GM12878 (cell line): ENCODE results near the gene NR2F1. TPM values are rescaled to one million over a fixed set of nuclear protein-coding genes. Genes with fewer than 3 reads are reported as not detected.

Source experiments
- ATAC-seq: fragments of 200-7000 bp; cut with Tn5 transposase; 3 replicates; pipeline ENCODE4 v1.9.1; 2020; ENCODE audit warnings: mild to moderate bottlenecking, moderate library complexity
- BruUV-seq: library from RNA; stranded (reverse); fragments of 400-500 nt; replicated peaks from 2 replicates; lab custom pipeline; 2021; lab: Mats Ljungman, UMichigan
- CTCF ChIA-PET: fragments of 300-600 bp; sonication (Branson Sonifier 250); formaldehyde crosslinking; extraction: SDS; loops from one replicate; lab custom pipeline; 2021; ENCODE audit warnings: inconsistent platforms; lab: Yijun Ruan, JAX
- POLR2A ChIA-PET: fragments of 350-600 bp; formaldehyde crosslinking; extraction: SDS; loops from one replicate; lab custom pipeline; 2021; ENCODE audit warnings: inconsistent platforms; lab: Charles Lee
- RAD21 ChIA-PET: fragments of 300-600 bp; sonication (Branson Sonifier 250); formaldehyde crosslinking; loops from one replicate; lab custom pipeline; 2023; ENCODE audit warnings: antibody characterized with exemption; ENCODE audit not compliant: unreplicated experiment; lab: Charles Lee
- SMC1A ChIA-PET: fragments of 300-600 bp; sonication (Branson Sonifier 250); formaldehyde crosslinking; loops from one replicate; lab custom pipeline; 2023; ENCODE audit not compliant: unreplicated experiment, uncharacterized antibody; lab: Charles Lee
- DNase-seq: peaks from one replicate; pipeline ENCODE4 v3.0.0-alpha.2; 2011; ENCODE audit warnings: low read depth, low spot score
- FAIRE-seq: peaks from 3 replicates; lab custom pipeline; 2011; peaks lifted over from hg19 to GRCh38; lab: Jason Lieb, UNC
- H2AFZ ChIP-seq: 2 replicates; pipeline ENCODE4 v1.6.0; 2011; ENCODE audit warnings: low read depth, low read length, control low read depth; ENCODE audit not compliant: control insufficient read depth
- H3K27ac ChIP-seq: 2 replicates; pipeline ENCODE4 v1.5.1; 2011; ENCODE audit warnings: control low read depth; ENCODE audit not compliant: control insufficient read depth, insufficient read depth
- H3K27me3 ChIP-seq, 2 experiments: replicated peaks in 1 of 2; 2 replicates each; pipeline versions ENCODE4 v1.6.0 to v1.6.1; 2011; ENCODE audit warnings: low read length in 1 of 2; ENCODE audit not compliant: control insufficient read depth in 2 of 2, insufficient read depth in 2 of 2
- H3K36me3 ChIP-seq, 2 experiments: 2 replicates each; pipeline ENCODE4 v1.5.1; 2011; ENCODE audit warnings: low read length in 1 of 2; ENCODE audit not compliant: control insufficient read depth in 2 of 2, insufficient read depth in 2 of 2
- H3K4me1 ChIP-seq: 2 replicates; pipeline ENCODE4 v1.6.1; 2011; ENCODE audit warnings: mild to moderate bottlenecking, low read length, moderate library complexity, mixed read lengths; ENCODE audit not compliant: control insufficient read depth, insufficient read depth
- H3K4me2 ChIP-seq: 2 replicates; pipeline ENCODE4 v1.6.0; 2011; ENCODE audit warnings: control low read depth; ENCODE audit not compliant: control insufficient read depth, insufficient read depth
- H3K4me3 ChIP-seq: fragments of 200-600 bp; sonication (generic); 2 replicates; pipeline ENCODE4 v1.5.1; 2016
- H3K79me2 ChIP-seq: 2 replicates; pipeline ENCODE4 v1.6.0; 2011; ENCODE audit warnings: low read length; ENCODE audit not compliant: control insufficient read depth, insufficient read depth
- H3K9ac ChIP-seq: 2 replicates; pipeline ENCODE4 v1.8.0; 2011; ENCODE audit warnings: low read length, control low read depth, mixed read lengths; ENCODE audit not compliant: control insufficient read depth, insufficient read depth
- H3K9me3 ChIP-seq: replicated peaks from 3 replicates; pipeline ENCODE4 v1.5.1; 2011; ENCODE audit warnings: mild to moderate bottlenecking, low read length; ENCODE audit not compliant: control insufficient read depth, insufficient read depth
- H4K20me1 ChIP-seq: 2 replicates; pipeline ENCODE4 v1.6.0; 2011; ENCODE audit not compliant: control insufficient read depth, insufficient read depth
- CBFB ChIP-seq: IDR thresholded peaks from 2 replicates; pipeline ENCODE4 v1.6.1; 2016; ENCODE audit warnings: antibody characterized with exemption, low read depth
- CEBPB ChIP-seq, 2 experiments: fragments of 150-350 bp in 1 of 2; IDR thresholded peaks; 2 replicates each; pipeline ENCODE4 v1.6.1; 2012 to 2014; ENCODE audit warnings: low read depth in 2 of 2, low read length in 2 of 2, borderline replicate concordance in 1 of 2, inconsistent platforms in 1 of 2
- GABPA ChIP-seq: IDR thresholded peaks from 2 replicates; pipeline ENCODE4 v1.6.1; 2014; ENCODE audit warnings: antibody characterized with exemption, low read depth, mild to moderate bottlenecking, inconsistent platforms
- GATAD2B ChIP-seq: fragments of 450-650 bp; conservative IDR thresholded peaks from 2 replicates; pipeline ENCODE4 v1.6.1; 2017; ENCODE audit warnings: low read depth, mild to moderate bottlenecking, moderate library complexity
- HDGF ChIP-seq: fragments of 450-650 bp; IDR thresholded peaks from 2 replicates; pipeline ENCODE4 v1.6.1; 2016; ENCODE audit warnings: antibody characterized with exemption
- JUNB ChIP-seq: IDR thresholded peaks from 2 replicates; pipeline ENCODE4 v1.6.1; 2016; ENCODE audit warnings: antibody characterized with exemption, mild to moderate bottlenecking
- JUND ChIP-seq: IDR thresholded peaks from 2 replicates; pipeline ENCODE4 v1.6.1; 2012; ENCODE audit warnings: low read depth, mild to moderate bottlenecking, low read length, improper control_type of control experiment, moderate library complexity
- MTA2 ChIP-seq: fragments of 450-650 bp; IDR thresholded peaks from 2 replicates; pipeline ENCODE4 v1.6.1; 2016; ENCODE audit warnings: low read depth, mild to moderate bottlenecking, moderate library complexity
- MTA3 ChIP-seq: IDR thresholded peaks from 2 replicates; pipeline ENCODE4 v1.6.1; 2012; ENCODE audit warnings: low read length, inconsistent platforms, borderline replicate concordance
- NR2C2 ChIP-seq: IDR thresholded peaks from 2 replicates; pipeline ENCODE4 v1.6.1; 2011; ENCODE audit warnings: borderline replicate concordance, low read depth; ENCODE audit not compliant: control insufficient read depth, insufficient read length
- PAX8 ChIP-seq: fragments of 450-650 bp; IDR thresholded peaks from 2 replicates; pipeline ENCODE4 v1.6.1; 2017; ENCODE audit warnings: mild to moderate bottlenecking, moderate library complexity
- RUNX3 ChIP-seq: IDR thresholded peaks from 2 replicates; pipeline ENCODE4 v1.6.1; 2012; ENCODE audit warnings: low read length, inconsistent platforms
- TCF12 ChIP-seq: IDR thresholded peaks from 2 replicates; pipeline ENCODE4 v1.6.1; 2011; ENCODE audit warnings: low read depth, mild to moderate bottlenecking, low read length
- ZNF217 ChIP-seq: fragments of 450-650 bp; IDR thresholded peaks from 2 replicates; pipeline ENCODE4 v1.6.1; 2017; ENCODE audit warnings: antibody characterized with exemption, mild to moderate bottlenecking
- ZZZ3 ChIP-seq: IDR thresholded peaks from 2 replicates; pipeline ENCODE4 v1.6.1; 2011; ENCODE audit warnings: low read depth; ENCODE audit not compliant: control insufficient read depth, insufficient read length
- WGBS: methylation state at CpG from one replicate; pipeline ENCODE4 v1.1.6; 2016; ENCODE audit warnings: low lambda C conversion rate; ENCODE audit not compliant: insufficient replicate concordance, insufficient coverage; ENCODE audit errors: missing lambda C conversion rate; 5-methylcytosine and 5-hydroxymethylcytosine counted together
- in situ Hi-C: fragments of 300-500 bp; cut with MboI; formaldehyde crosslinking; loops from 9 replicates; pipeline ENCODE4 v1.14.3; 2018; ENCODE audit warnings: mixed read lengths
- intact Hi-C: fragments of 100-400 bp; cut with micrococcal nuclease; formaldehyde crosslinking; loops from one replicate; pipeline ENCODE4 v1.14.2; 2022; ENCODE audit not compliant: unreplicated experiment
- polyA plus RNA-seq, 11 experiments: library from polyadenylated mRNA; depleted of rRNA in 4 of 11; unstranded in 6 of 11; stranded (reverse) in 5 of 11; fragments of >200 nt; fragmentation: Nextera tagmentation in 4 of 11; fragmentation: Illumina TruSeq in 1 of 11; extraction: Ambion mirVana in 4 of 11; extraction: Trizol in 1 of 11; gene quantifications; 1 replicate in 1 of 11; 2 replicates in 10 of 11; pipeline versions ENCODE4 v1.2.1 to v1.2.3, GENCODE V29; 2011 to 2016; ENCODE audit warnings: inconsistent platforms in 2 of 11, missing spikeins in 2 of 11, low read depth in 1 of 11
- total RNA-seq, 4 experiments: library from RNA; depleted of rRNA in 3 of 4; stranded (reverse); fragments of >200 nt in 3 of 4; fragmentation: Illumina TruSeq in 1 of 4; extraction: Trizol in 1 of 4; gene quantifications; 2 replicates each; pipeline versions ENCODE4 v1.2.1 to v1.2.3, GENCODE V29; 2013 to 2021
- TF ChIP-seq, protein P1 (sequence below): fragments of 450-650 bp; IDR thresholded peaks from 2 replicates; pipeline ENCODE4 v1.6.1; 2016; ENCODE audit warnings: mild to moderate bottlenecking, moderate library complexity, borderline replicate concordance
- TF ChIP-seq, protein P2 (sequence below): fragments of 450-650 bp; IDR thresholded peaks from 2 replicates; pipeline ENCODE4 v1.6.1; 2017; ENCODE audit warnings: mild to moderate bottlenecking
- TF ChIP-seq, protein P3 (sequence below): fragments of 450-650 bp; IDR thresholded peaks from 2 replicates; pipeline ENCODE4 v1.6.1; 2017; ENCODE audit warnings: low read depth, mild to moderate bottlenecking, moderate library complexity

NR2F1 gene
- total and polyA plus RNA-seq, 10 of the 15 experiments (the other 5 are each of a cell fraction or from before 2014, with no cell fraction given) = 0.04 to 0.79 (median 0.36) TPM; not detected in 7

DNA sequence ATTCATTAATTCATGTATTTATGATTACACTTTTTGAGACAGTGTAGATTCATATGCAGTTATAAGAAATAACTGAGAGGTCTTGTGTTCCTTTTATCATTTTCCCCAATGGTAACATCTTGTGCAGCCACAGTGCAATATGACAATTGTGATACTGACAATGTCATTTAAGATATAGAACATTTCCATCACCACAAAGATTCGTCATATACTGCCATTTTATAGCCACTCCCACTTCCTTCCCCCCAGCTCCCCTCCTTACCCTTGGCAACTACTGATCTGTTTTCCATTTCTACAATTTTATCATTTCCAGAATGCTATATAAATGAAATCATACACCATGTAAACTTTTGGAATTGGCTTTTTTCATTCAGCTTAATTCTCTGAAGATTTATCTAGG, 53.8 kb downstream of the NR2F1 start (continued):
- TF ChIP-seq, protein P1, sequence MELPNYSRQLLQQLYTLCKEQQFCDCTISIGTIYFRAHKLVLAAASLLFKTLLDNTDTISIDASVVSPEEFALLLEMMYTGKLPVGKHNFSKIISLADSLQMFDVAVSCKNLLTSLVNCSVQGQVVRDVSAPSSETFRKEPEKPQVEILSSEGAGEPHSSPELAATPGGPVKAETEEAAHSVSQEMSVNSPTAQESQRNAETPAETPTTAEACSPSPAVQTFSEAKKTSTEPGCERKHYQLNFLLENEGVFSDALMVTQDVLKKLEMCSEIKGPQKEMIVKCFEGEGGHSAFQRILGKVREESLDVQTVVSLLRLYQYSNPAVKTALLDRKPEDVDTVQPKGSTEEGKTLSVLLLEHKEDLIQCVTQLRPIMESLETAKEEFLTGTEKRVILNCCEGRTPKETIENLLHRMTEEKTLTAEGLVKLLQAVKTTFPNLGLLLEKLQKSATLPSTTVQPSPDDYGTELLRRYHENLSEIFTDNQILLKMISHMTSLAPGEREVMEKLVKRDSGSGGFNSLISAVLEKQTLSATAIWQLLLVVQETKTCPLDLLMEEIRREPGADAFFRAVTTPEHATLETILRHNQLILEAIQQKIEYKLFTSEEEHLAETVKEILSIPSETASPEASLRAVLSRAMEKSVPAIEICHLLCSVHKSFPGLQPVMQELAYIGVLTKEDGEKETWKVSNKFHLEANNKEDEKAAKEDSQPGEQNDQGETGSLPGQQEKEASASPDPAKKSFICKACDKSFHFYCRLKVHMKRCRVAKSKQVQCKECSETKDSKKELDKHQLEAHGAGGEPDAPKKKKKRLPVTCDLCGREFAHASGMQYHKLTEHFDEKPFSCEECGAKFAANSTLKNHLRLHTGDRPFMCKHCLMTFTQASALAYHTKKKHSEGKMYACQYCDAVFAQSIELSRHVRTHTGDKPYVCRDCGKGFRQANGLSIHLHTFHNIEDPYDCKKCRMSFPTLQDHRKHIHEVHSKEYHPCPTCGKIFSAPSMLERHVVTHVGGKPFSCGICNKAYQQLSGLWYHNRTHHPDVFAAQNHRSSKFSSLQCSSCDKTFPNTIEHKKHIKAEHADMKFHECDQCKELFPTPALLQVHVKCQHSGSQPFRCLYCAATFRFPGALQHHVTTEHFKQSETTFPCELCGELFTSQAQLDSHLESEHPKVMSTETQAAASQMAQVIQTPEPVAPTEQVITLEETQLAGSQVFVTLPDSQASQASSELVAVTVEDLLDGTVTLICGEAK = no peak
- TF ChIP-seq TCF12 (no peak), RUNX3 (no peak), GATAD2B (no peak)
- TF ChIP-seq, protein P2, sequence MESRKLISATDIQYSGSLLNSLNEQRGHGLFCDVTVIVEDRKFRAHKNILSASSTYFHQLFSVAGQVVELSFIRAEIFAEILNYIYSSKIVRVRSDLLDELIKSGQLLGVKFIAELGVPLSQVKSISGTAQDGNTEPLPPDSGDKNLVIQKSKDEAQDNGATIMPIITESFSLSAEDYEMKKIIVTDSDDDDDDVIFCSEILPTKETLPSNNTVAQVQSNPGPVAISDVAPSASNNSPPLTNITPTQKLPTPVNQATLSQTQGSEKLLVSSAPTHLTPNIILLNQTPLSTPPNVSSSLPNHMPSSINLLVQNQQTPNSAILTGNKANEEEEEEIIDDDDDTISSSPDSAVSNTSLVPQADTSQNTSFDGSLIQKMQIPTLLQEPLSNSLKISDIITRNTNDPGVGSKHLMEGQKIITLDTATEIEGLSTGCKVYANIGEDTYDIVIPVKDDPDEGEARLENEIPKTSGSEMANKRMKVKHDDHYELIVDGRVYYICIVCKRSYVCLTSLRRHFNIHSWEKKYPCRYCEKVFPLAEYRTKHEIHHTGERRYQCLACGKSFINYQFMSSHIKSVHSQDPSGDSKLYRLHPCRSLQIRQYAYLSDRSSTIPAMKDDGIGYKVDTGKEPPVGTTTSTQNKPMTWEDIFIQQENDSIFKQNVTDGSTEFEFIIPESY = no peak

DNA sequence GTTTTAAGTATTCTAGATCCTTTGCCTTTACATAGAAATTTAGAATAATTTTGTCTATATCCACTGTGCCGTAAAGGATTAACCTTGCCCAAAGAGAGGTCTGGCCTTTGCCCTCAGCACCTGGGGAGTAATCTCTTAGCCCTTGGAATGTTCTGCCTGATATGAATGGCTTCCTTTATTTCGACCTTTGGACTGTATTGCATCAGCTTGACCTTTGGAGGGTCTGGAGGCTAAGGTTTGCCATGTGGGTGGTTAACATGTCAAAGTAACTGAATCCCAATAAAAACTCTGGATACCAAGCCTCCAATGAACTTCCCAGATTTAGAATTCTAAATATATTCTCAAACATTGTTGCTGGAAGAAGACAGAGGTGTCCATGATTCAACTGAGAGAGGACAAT, 54.7 kb downstream of the NR2F1 start:
- H3K4me3 ChIP-seq = no peak overlapping the region
- H2AFZ ChIP-seq = no peak overlapping the region
- H3K27me3 ChIP-seq = no peaks in the 10 kb centered on the region
- WGBS = 53% methylated on average over 2 of the region's 2 CpGs
- H3K4me1 ChIP-seq = no peaks in the 10 kb centered on the region
- SMC1A ChIA-PET = interaction anchor here (1.1 to 1.6 kb wide), 5 partner anchors 9 to 163 kb away, joined by 3 to 6 read pairs (median 4); no protein-coding TSS in a partner anchor
- CTCF ChIA-PET = interaction anchor here (0.6 to 1.2 kb wide), 2 partner anchors 18 to 25 kb away, joined by 3 read pairs; no protein-coding TSS in a partner anchor
- H3K9me3 ChIP-seq = no peaks in the 10 kb centered on the region
- POLR2A ChIA-PET = interaction anchor here (0.6 kb wide), 1 partner anchor 14 kb away, joined by 4 read pairs; no protein-coding TSS in a partner anchor
- no peak overlapping the region for H3K9ac ChIP-seq
- H3K4me2 ChIP-seq = no peak overlapping the region
- RAD21 ChIA-PET = no interaction called here
- no peak overlapping the region for H3K27ac ChIP-seq
- intact Hi-C loops (no loop called here), in situ Hi-C loops (no loop called here)
- no peaks in the 10 kb centered on the region for H4K20me1 ChIP-seq
- no peaks in the 10 kb centered on the region for H3K36me3 ChIP-seq
- FAIRE-seq (no peak), DNase-seq (no peak), ATAC-seq (no peak)
- H3K79me2 ChIP-seq = no peaks in the 10 kb centered on the region
- BruUV-seq = no TSS peak
- TF ChIP-seq MTA3 = no peak
- TF ChIP-seq NR2C2 = no peak
- TF ChIP-seq JUNB = no peak
- TF ChIP-seq GABPA = no peak
- no peak for TF ChIP-seq PAX8
- no peak for TF ChIP-seq MTA2
- TF ChIP-seq, protein P3, sequence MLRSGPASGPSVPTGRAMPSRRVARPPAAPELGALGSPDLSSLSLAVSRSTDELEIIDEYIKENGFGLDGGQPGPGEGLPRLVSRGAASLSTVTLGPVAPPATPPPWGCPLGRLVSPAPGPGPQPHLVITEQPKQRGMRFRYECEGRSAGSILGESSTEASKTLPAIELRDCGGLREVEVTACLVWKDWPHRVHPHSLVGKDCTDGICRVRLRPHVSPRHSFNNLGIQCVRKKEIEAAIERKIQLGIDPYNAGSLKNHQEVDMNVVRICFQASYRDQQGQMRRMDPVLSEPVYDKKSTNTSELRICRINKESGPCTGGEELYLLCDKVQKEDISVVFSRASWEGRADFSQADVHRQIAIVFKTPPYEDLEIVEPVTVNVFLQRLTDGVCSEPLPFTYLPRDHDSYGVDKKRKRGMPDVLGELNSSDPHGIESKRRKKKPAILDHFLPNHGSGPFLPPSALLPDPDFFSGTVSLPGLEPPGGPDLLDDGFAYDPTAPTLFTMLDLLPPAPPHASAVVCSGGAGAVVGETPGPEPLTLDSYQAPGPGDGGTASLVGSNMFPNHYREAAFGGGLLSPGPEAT = no peak
- no peak for TF ChIP-seq ZZZ3
- no peak for TF ChIP-seq HDGF
- no peak for TF ChIP-seq ZNF217
- no peak for TF ChIP-seq JUND
- no peak for TF ChIP-seq CEBPB (IDR thresholded peaks at IDR 0.05; ENCODE audit: borderline replicate concordance in 1 of 2, low read depth in 2 of 2, low read length in 2 of 2)
- no peak for TF ChIP-seq CBFB
